HCT116 (cell line): ENCODE data around the gene DNM1. TPM values are rescaled to one million over a fixed set of nuclear protein-coding genes. Genes with fewer than 3 reads are reported as not detected.

Source experiments
- ATAC-seq: fragments of 200-7000 bp; cut with Tn5 transposase; 2 replicates; pipeline ENCODE4 v1.9.1; 2020; ENCODE audit warnings: mild to moderate bottlenecking, moderate library complexity
- BruUV-seq: library from RNA; stranded (reverse); fragments of 400-500 nt; replicated peaks from 2 replicates; lab custom pipeline; 2021; lab: Mats Ljungman, UMichigan
- CTCF ChIA-PET: fragments of 300-600 bp; sonication (Branson Sonifier 250); formaldehyde crosslinking; loops from one replicate; lab custom pipeline; 2021; ENCODE audit warnings: antibody characterized with exemption; lab: Charles Lee
- POLR2A ChIA-PET: fragments of 300-600, 350-600 bp; sonication (Branson Sonifier 250); formaldehyde crosslinking; loops from one replicate; lab custom pipeline; 2021; ENCODE audit warnings: antibody characterized with exemption; lab: Charles Lee
- RAD21 ChIA-PET, 2 experiments: fragments of 300-600 bp; sonication (Branson Sonifier 250); formaldehyde crosslinking; loops; one replicate each; lab custom pipeline; 2023; ENCODE audit warnings: low total read pairs in 2 of 2; ENCODE audit not compliant: uncharacterized antibody in 2 of 2, unreplicated experiment in 2 of 2, low non-redundant PET in 1 of 2; lab: Charles Lee
- DNase-seq: peaks from one replicate; pipeline ENCODE4 v3.0.0-alpha.2; 2010; ENCODE audit warnings: low read depth, low spot score
- H2AFZ ChIP-seq: fragments of 200-600 bp; shearing (Covaris generic), sonication (generic); 2 replicates; pipeline ENCODE4 v1.6.1; 2017; ENCODE audit warnings: low read depth, mixed run types, mixed read lengths, antibody characterized with exemption, low read length; ENCODE audit not compliant: poor library complexity, severe bottlenecking
- H3K27ac ChIP-seq: 2 replicates; pipeline ENCODE4 v1.5.1; 2012; ENCODE audit warnings: low read depth, low read length
- H3K27me3 ChIP-seq: fragments of 200-600 bp; sonication (generic); 2 replicates; pipeline ENCODE4 v1.6.1; 2016; ENCODE audit warnings: mixed run types, low read length, mixed read lengths; ENCODE audit not compliant: insufficient read depth
- H3K36me3 ChIP-seq, 2 experiments: fragments of 200-500 bp in 1 of 2; fragments of 200-600 bp in 1 of 2; sonication (Bioruptor generic) in 1 of 2; sonication (generic) in 1 of 2; 2 replicates each; pipeline versions ENCODE4 v1.5.1 to v1.6.1; 2014 to 2016; ENCODE audit warnings: low read length in 2 of 2, inconsistent platforms in 1 of 2, mixed read lengths in 1 of 2, mixed run types in 1 of 2; ENCODE audit not compliant: insufficient read depth in 2 of 2, control insufficient read depth in 1 of 2
- H3K4me1 ChIP-seq, 2 experiments: fragments of 200-600 bp in 1 of 2; sonication (generic) in 1 of 2; 2 replicates each; pipeline versions ENCODE4 v1.5.1 to v1.6.1; 2012 to 2017; ENCODE audit warnings: low read length in 2 of 2, inconsistent platforms in 1 of 2, mild to moderate bottlenecking in 1 of 2, mixed read lengths in 1 of 2, mixed run types in 1 of 2, moderate library complexity in 1 of 2; ENCODE audit not compliant: insufficient read depth in 2 of 2, control insufficient read depth in 1 of 2
- H3K4me2 ChIP-seq: fragments of 200-600 bp; sonication (generic); 2 replicates; pipeline ENCODE4 v1.6.1; 2017; ENCODE audit warnings: mixed run types, low read length, mixed read lengths
- H3K4me3 ChIP-seq, 2 experiments: fragments of 200-600 bp in 1 of 2; sonication (generic) in 1 of 2; replicated peaks in 1 of 2; 2 replicates each; pipeline ENCODE4 v1.5.1; 2011 to 2016; ENCODE audit warnings: low read length in 2 of 2, control low read depth in 1 of 2, low read depth in 1 of 2, mild to moderate bottlenecking in 1 of 2, mixed read lengths in 1 of 2, mixed run types in 1 of 2
- H3K79me2 ChIP-seq: fragments of 200-600 bp; sonication (generic); 2 replicates; pipeline ENCODE4 v1.6.1; 2017; ENCODE audit warnings: mild to moderate bottlenecking, mixed run types, low read length, moderate library complexity, mixed read lengths; ENCODE audit not compliant: insufficient read depth
- H3K9ac ChIP-seq: fragments of 200-600 bp; sonication (generic); 2 replicates; pipeline ENCODE4 v1.6.1; 2016; ENCODE audit warnings: low read length, mixed read lengths
- H3K9me2 ChIP-seq: fragments of 200-600 bp; sonication (generic), shearing (Covaris generic); 2 replicates; pipeline ENCODE4 v1.6.1; 2017; ENCODE audit warnings: mixed run types, mild to moderate bottlenecking, moderate library complexity; ENCODE audit not compliant: insufficient read depth
- H3K9me3 ChIP-seq, 2 experiments: fragments of 200-500 bp in 1 of 2; fragments of 200-600 bp in 1 of 2; sonication (Bioruptor generic) in 1 of 2; sonication (generic) in 1 of 2; 2 replicates each; pipeline ENCODE4 v1.6.1; 2014 to 2017; ENCODE audit warnings: low read length in 2 of 2, mixed read lengths in 2 of 2, inconsistent platforms in 1 of 2, low read depth in 1 of 2, mild to moderate bottlenecking in 1 of 2, mixed run types in 1 of 2, moderate library complexity in 1 of 2; ENCODE audit not compliant: control insufficient read depth in 1 of 2, insufficient read depth in 1 of 2
- H4K20me1 ChIP-seq: fragments of 200-600 bp; sonication (generic), shearing (Covaris generic); 2 replicates; pipeline ENCODE4 v1.6.1; 2017; ENCODE audit warnings: mixed run types, mild to moderate bottlenecking, moderate library complexity; ENCODE audit not compliant: insufficient read depth
- CEBPB ChIP-seq: IDR thresholded peaks from 2 replicates; pipeline ENCODE4 v1.6.1; 2012; ENCODE audit warnings: low read depth
- EGR1 ChIP-seq: IDR thresholded peaks from 2 replicates; pipeline ENCODE4 v1.6.1; 2012; ENCODE audit warnings: low read depth
- FOSL1 ChIP-seq: IDR thresholded peaks from 2 replicates; pipeline ENCODE4 v1.6.1; 2012; ENCODE audit warnings: low read depth
- POLR2A ChIP-seq: IDR thresholded peaks from 2 replicates; pipeline ENCODE4 v1.7.0; 2011; ENCODE audit warnings: borderline replicate concordance; ENCODE audit not compliant: insufficient read depth, insufficient read length; ENCODE audit errors: extremely low read depth
- RAD21 ChIP-seq: IDR thresholded peaks from 2 replicates; pipeline ENCODE4 v1.6.1; 2012; ENCODE audit warnings: low read depth, mild to moderate bottlenecking
- SIN3A ChIP-seq: IDR thresholded peaks from 2 replicates; pipeline ENCODE4 v1.6.1; 2012; ENCODE audit warnings: low read depth
- SP1 ChIP-seq: IDR thresholded peaks from 2 replicates; pipeline ENCODE4 v1.6.1; 2012; ENCODE audit warnings: low read depth
- TCF7L2 ChIP-seq: IDR thresholded peaks from 2 replicates; pipeline ENCODE4 v1.7.0; 2011; ENCODE audit warnings: borderline replicate concordance, inconsistent platforms; ENCODE audit not compliant: insufficient read depth, insufficient read length; ENCODE audit errors: extremely low read depth
- ZFX ChIP-seq: fragments of 450-650 bp; IDR thresholded peaks from 2 replicates; pipeline ENCODE4 v1.6.1; 2017
- intact Hi-C: fragments of 100-400 bp; cut with micrococcal nuclease; formaldehyde crosslinking; loops from 2 replicates; pipeline ENCODE4 v1.10.0; 2022
- total RNA-seq: library from RNA; stranded (reverse); gene quantifications from one replicate; pipeline ENCODE4 v1.2.1, GENCODE V29; 2021; ENCODE audit not compliant: unreplicated experiment
- TF ChIP-seq, protein P1 (sequence below): IDR thresholded peaks from 2 replicates; pipeline ENCODE4 v1.6.1; 2011; ENCODE audit warnings: mild to moderate bottlenecking, low read length, moderate library complexity; ENCODE audit not compliant: insufficient replicate concordance; ENCODE audit errors: extremely low read depth
- TF ChIP-seq, protein P2 (sequence below): IDR thresholded peaks from 2 replicates; pipeline ENCODE4 v1.6.1; 2012
- TF ChIP-seq, protein P3 (sequence below), 3 experiments: fragments of 200-600 bp in 1 of 3; sonication (generic) in 1 of 3; IDR thresholded peaks in 2 of 3; conservative IDR thresholded peaks in 1 of 3; 2 replicates each; pipeline ENCODE4 v1.5.1; 2012 to 2017; ENCODE audit warnings: low read depth in 2 of 3, low read length in 2 of 3, antibody characterized with exemption in 1 of 3, borderline replicate concordance in 1 of 3, control low read depth in 1 of 3, mild to moderate bottlenecking in 1 of 3, mixed read lengths in 1 of 3, mixed run types in 1 of 3, moderate library complexity in 1 of 3; ENCODE audit not compliant: insufficient read depth in 1 of 3

DNM1 gene
- total RNA-seq, 1 experiment from 2014 or later, result 12.0 TPM

DNA sequence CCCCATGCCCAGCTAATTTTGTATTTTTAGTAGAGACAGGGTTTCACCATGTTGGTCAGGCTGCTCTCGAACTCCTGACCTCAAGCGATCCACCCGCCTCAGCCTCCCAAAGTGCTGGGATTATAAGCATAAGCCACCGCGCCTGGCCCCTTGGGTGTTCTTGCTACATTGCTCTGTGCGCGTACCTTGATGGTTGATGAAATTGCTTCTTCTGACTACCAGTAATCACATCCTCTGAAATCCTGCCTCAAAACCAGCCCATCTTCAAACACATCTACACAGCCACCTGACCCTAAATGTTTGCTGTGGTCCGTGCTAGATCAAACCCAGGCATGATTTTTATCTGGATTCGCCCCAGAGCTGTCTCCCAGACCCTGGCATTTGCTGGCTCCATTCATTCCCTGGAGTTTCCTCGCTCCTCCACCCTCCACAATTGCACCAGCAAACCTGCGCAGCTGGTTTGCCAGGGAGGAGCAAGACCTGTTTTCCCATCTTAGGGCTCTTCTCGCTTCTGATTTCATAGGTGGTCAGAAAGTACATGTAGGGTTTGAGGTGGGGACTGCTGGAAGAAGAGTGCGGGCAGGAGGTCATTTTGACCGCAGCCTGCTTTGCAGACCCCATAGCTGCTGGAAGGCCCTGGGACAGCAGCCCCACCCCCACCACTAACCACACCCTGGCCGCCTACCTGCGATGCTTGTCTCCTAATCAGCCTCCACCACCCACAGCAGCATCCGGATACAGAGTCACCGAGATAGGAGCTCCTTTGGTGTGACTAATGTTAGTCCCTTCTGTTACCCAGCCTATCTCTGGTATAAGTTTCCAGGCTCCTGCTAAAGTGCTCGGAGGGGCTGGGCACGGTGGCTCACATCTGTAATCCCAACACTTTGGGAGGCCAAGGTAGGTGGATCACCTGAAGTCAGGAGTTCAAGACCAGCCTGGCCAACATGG, 95.6 kb downstream of the DNM1 start:
- Histone ChIP-seq H3K27me3 (no peaks in the 10 kb centered on the region), H3K79me2 (no peaks in the 10 kb centered on the region), H3K36me3 (no peaks in the 10 kb centered on the region), H4K20me1 (no peaks in the 10 kb centered on the region), H3K27ac (no peak overlapping the region), H3K4me1 (peaks cover 5 to 29% of the 10 kb centered on the region in 2 experiments; a peak in 3 of 4 replicates), H3K9me3 (no peaks in the 10 kb centered on the region), H3K4me3 (no peak overlapping the region), H2AFZ (no peak overlapping the region), H3K9me2 (no peaks in the 10 kb centered on the region), H3K4me2 (no peak overlapping the region), H3K9ac (no peak overlapping the region)
- ChIA-PET CTCF (interaction anchor here (0.7 to 2.7 kb wide), 2 partner anchors 42 to 121 kb away, joined by 3 to 10 read pairs; partner anchors contain the start of gene CERCAM), RAD21 (no interaction called here), POLR2A (interaction anchor here (1.0 kb wide), 1 partner anchor 8 kb away, joined by 3 read pairs; no protein-coding TSS in a partner anchor)
- TF ChIP-seq POLR2A (no peak), RAD21 (no peak), ZFX (no peak), EGR1 (no peak), SP1 (no peak)
- intact Hi-C loops, result loop anchor here (5.0 to 10.0 kb wide), 2 partner anchors 256 to 338 kb away; partner anchors contain the start of gene SPTAN1
- ATAC-seq (no peak), DNase-seq (no peak)
- BruUV-seq, result no TSS peak

DNA sequence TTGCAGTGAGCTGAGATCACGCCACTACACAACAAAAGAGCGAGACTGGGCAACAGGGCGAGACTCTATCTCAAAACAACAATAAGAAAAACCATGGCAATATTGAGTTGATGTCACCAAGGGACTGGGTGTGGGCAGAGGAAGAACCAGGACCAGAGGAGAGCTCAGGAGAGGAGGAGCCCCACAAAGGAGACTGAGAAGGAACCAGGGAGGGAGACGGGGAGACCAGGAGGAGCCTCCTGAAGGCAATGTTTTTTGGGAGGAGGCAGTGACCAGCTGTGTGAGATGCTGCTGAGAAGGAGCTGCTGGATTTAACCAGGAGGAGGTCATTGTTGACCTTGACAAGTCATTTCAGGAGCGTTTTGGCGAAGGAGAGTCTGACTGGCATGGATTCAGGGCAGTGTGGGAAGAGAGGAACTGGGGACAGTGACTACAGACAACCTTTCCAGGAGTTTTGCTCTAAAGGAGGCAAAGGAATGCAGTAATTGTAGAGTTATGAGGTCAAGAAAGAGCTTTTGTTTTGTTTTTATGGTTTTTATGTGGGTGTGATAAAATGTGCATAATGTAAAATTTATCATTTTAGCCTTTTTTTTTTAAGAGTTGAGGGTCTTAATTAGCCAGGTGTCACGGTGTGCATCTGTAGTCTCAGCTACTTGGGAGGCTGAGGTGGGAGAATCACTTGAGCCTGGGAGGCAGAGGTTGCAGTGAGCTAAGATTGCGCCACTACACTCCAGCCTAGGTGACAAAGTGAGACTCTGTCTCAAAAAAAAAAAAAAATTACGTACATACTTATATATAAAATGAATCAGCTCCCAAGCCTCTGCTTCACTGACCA, 101.2 kb downstream of the DNM1 start:
- Histone ChIP-seq H4K20me1 (no peaks in the 10 kb centered on the region), H3K9ac (no peak overlapping the region), H3K4me3 (no peak overlapping the region), H2AFZ (no peak overlapping the region), H3K4me1 (peaks cover 48 to 59% of the 10 kb centered on the region in 2 experiments), H3K36me3 (peaks cover 0 to 4% of the 10 kb centered on the region in 2 experiments; a peak in 3 of 4 replicates), H3K4me2 (peak overlapping the region; percentile 78; the same call in 1 of the 2 replicates), H3K79me2 (no peaks in the 10 kb centered on the region), H3K27ac (no peak overlapping the region), H3K9me3 (no peaks in the 10 kb centered on the region), H3K9me2 (no peaks in the 10 kb centered on the region), H3K27me3 (no peaks in the 10 kb centered on the region)
- ChIA-PET CTCF (interaction anchor here (0.6 to 3.4 kb wide), 2 partner anchors 9 to 146 kb away, joined by 3 to 17 read pairs; no protein-coding TSS in a partner anchor), RAD21 (interaction anchor here in 1 of 2 experiments (1.1 kb wide), 1 partner anchor 37 kb away, joined by 3 read pairs; no protein-coding TSS in a partner anchor), POLR2A (interaction anchor here (0.6 kb wide), 1 partner anchor 30 kb away, joined by 3 read pairs; no protein-coding TSS in a partner anchor)
- intact Hi-C loops, result no loop called here
- no peak for DNase-seq
- no peak for ATAC-seq
- BruUV-seq, result no TSS peak
- TF ChIP-seq, protein P1, sequence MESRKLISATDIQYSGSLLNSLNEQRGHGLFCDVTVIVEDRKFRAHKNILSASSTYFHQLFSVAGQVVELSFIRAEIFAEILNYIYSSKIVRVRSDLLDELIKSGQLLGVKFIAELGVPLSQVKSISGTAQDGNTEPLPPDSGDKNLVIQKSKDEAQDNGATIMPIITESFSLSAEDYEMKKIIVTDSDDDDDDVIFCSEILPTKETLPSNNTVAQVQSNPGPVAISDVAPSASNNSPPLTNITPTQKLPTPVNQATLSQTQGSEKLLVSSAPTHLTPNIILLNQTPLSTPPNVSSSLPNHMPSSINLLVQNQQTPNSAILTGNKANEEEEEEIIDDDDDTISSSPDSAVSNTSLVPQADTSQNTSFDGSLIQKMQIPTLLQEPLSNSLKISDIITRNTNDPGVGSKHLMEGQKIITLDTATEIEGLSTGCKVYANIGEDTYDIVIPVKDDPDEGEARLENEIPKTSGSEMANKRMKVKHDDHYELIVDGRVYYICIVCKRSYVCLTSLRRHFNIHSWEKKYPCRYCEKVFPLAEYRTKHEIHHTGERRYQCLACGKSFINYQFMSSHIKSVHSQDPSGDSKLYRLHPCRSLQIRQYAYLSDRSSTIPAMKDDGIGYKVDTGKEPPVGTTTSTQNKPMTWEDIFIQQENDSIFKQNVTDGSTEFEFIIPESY, result no peak
- no peak for TF ChIP-seq CEBPB
- TF ChIP-seq, protein P2, sequence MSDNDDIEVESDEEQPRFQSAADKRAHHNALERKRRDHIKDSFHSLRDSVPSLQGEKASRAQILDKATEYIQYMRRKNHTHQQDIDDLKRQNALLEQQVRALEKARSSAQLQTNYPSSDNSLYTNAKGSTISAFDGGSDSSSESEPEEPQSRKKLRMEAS, result no peak
- TF ChIP-seq FOSL1, result no peak
- no peak for TF ChIP-seq ZFX
- no peak for TF ChIP-seq TCF7L2
- TF ChIP-seq SIN3A, result no peak
- TF ChIP-seq, protein P3, sequence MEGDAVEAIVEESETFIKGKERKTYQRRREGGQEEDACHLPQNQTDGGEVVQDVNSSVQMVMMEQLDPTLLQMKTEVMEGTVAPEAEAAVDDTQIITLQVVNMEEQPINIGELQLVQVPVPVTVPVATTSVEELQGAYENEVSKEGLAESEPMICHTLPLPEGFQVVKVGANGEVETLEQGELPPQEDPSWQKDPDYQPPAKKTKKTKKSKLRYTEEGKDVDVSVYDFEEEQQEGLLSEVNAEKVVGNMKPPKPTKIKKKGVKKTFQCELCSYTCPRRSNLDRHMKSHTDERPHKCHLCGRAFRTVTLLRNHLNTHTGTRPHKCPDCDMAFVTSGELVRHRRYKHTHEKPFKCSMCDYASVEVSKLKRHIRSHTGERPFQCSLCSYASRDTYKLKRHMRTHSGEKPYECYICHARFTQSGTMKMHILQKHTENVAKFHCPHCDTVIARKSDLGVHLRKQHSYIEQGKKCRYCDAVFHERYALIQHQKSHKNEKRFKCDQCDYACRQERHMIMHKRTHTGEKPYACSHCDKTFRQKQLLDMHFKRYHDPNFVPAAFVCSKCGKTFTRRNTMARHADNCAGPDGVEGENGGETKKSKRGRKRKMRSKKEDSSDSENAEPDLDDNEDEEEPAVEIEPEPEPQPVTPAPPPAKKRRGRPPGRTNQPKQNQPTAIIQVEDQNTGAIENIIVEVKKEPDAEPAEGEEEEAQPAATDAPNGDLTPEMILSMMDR (IDR thresholded peaks at IDR 0.05 in 2 of 3, conservative IDR thresholded peaks at IDR 0.05 in 1 of 3; ENCODE audit: borderline replicate concordance in 1 of 3, insufficient read depth in 1 of 3, low read depth in 2 of 3, low read length in 2 of 3), result no peak
